A549 (cell line): ENCODE results near the gene RAPGEF3. TPM values are rescaled to one million over a fixed set of nuclear protein-coding genes. Genes with fewer than 3 reads are reported as not detected.

Source experiments
- ATAC-seq, 2 experiments: fragments of 200-7000 bp in 1 of 2; fragments of >200 bp in 1 of 2; cut with Nextera tagmentation in 1 of 2; cut with Tn5 transposase in 1 of 2; 3 replicates each; pipeline versions ENCODE4 v1.8.0 to v1.9.1; 2018 to 2020; ENCODE audit warnings: mild to moderate bottlenecking in 1 of 2, moderate library complexity in 1 of 2
- CTCF ChIA-PET: fragments of 300-600 bp; sonication (Branson Sonifier 250); formaldehyde crosslinking; extraction: SDS; loops from one replicate; lab custom pipeline; 2021; ENCODE audit warnings: antibody characterized with exemption, inconsistent platforms; lab: Yijun Ruan, JAX
- POLR2A ChIA-PET: fragments of 350-600 bp; formaldehyde crosslinking; extraction: SDS; loops from one replicate; lab custom pipeline; 2021; ENCODE audit warnings: antibody characterized with exemption, inconsistent platforms; lab: Yijun Ruan, JAX
- DNase-seq, 2 experiments: peaks; one replicate each; pipeline versions ENCODE4 v3.0.0 to v3.0.0-alpha.2; 2011 to 2016; ENCODE audit warnings: low read depth in 1 of 2, low spot score in 1 of 2
- FAIRE-seq: peaks from 2 replicates; lab custom pipeline; 2011; peaks lifted over from hg19 to GRCh38; lab: Jason Lieb, UNC
- H3K27ac ChIP-seq, 2 experiments: fragments of >200 bp; sonication (Bioruptor Twin); formaldehyde crosslinking; 3 replicates each; pipeline ENCODE4 v1.5.1; 2016 to 2017
- H3K4me1 ChIP-seq: fragments of >200 bp; sonication (Bioruptor Twin); formaldehyde crosslinking; 3 replicates; pipeline ENCODE4 v1.6.1; 2016
- H3K4me2 ChIP-seq: fragments of >200 bp; sonication (Bioruptor Twin); formaldehyde crosslinking; 3 replicates; pipeline ENCODE4 v1.6.1; 2016
- H3K4me3 ChIP-seq: fragments of >200 bp; sonication (Bioruptor Twin); formaldehyde crosslinking; 3 replicates; pipeline ENCODE4 v1.5.1; 2016
- H3K9me3 ChIP-seq: fragments of >200 bp; sonication (Bioruptor Twin); formaldehyde crosslinking; 3 replicates; pipeline ENCODE4 v1.6.1; 2016
- CHD2 ChIP-seq: fragments of 150-350 bp; IDR thresholded peaks from 2 replicates; pipeline ENCODE4 v1.6.1; 2014; ENCODE audit warnings: low read length; ENCODE audit not compliant: partially characterized antibody
- CHD4 ChIP-seq: fragments of 200-600 bp; sonication (generic); IDR thresholded peaks from 2 replicates; pipeline ENCODE4 v1.6.1; 2016; ENCODE audit warnings: antibody characterized with exemption, mild to moderate bottlenecking, borderline replicate concordance
- EHMT2 ChIP-seq: fragments of 200-600 bp; sonication (generic); IDR thresholded peaks from 2 replicates; pipeline ENCODE4 v1.6.1; 2016; ENCODE audit warnings: antibody characterized with exemption, low read depth, mild to moderate bottlenecking, moderate library complexity
- HDAC2 ChIP-seq: fragments of 200-600 bp; sonication (generic); IDR thresholded peaks from 2 replicates; pipeline ENCODE4 v1.6.1; 2016
- HOXA7 ChIP-seq: fragments of 250-450 bp; sonication (Bioruptor Pico); IDR thresholded peaks from 2 replicates; pipeline ENCODE4 v1.5.0; 2020; ENCODE audit warnings: mild to moderate bottlenecking, moderate library complexity
- HOXB13 ChIP-seq: fragments of 250-450 bp; sonication (Bioruptor Pico); IDR thresholded peaks from 2 replicates; pipeline ENCODE4 v1.5.0; 2020; ENCODE audit warnings: low read depth, mild to moderate bottlenecking, moderate library complexity
- HOXB5 ChIP-seq: fragments of 250-450 bp; sonication (Bioruptor Pico); IDR thresholded peaks from 2 replicates; pipeline ENCODE4 v1.5.0; 2020; ENCODE audit warnings: mild to moderate bottlenecking, moderate library complexity
- RAD21 ChIP-seq, 2 experiments: fragments of >200 bp in 1 of 2; sonication (Bioruptor Twin) in 1 of 2; formaldehyde crosslinking in 1 of 2; IDR thresholded peaks in 1 of 2; conservative IDR thresholded peaks in 1 of 2; 2 replicates in 1 of 2; 3 replicates in 1 of 2; pipeline ENCODE4 v1.6.1; 2012 to 2018; ENCODE audit warnings: inconsistent platforms in 1 of 2
- SMC3 ChIP-seq: fragments of >200 bp; sonication (Bioruptor Twin); formaldehyde crosslinking; IDR thresholded peaks from 3 replicates; pipeline ENCODE4 v1.6.1; 2018; ENCODE audit warnings: inconsistent platforms
- ZFP36 ChIP-seq: fragments of 450-650 bp; IDR thresholded peaks from 2 replicates; pipeline ENCODE4 v1.6.1; 2014; ENCODE audit warnings: borderline replicate concordance; ENCODE audit not compliant: partially characterized antibody
- ZNF302 ChIP-seq: fragments of 250-450 bp; sonication (Bioruptor Pico); IDR thresholded peaks from 2 replicates; pipeline ENCODE4 v1.9.0; 2021; ENCODE audit warnings: inconsistent platforms, mild to moderate bottlenecking, moderate library complexity
- ZSCAN20 ChIP-seq: fragments of 250-450 bp; sonication (Bioruptor Pico); IDR thresholded peaks from 2 replicates; pipeline ENCODE4 v1.8.0; 2022; ENCODE audit warnings: mild to moderate bottlenecking, moderate library complexity
- WGBS: methylation state at CpG from one replicate; pipeline ENCODE4 v1.1.6; 2017; ENCODE audit errors: missing lambda C conversion rate; 5-methylcytosine and 5-hydroxymethylcytosine counted together
- polyA plus RNA-seq, 4 experiments: library from polyadenylated mRNA; depleted of rRNA in 3 of 4; stranded (reverse); fragments of >200 nt; fragmentation: RNase III in 1 of 4; extraction: RNeasy Plus Mini Kit Qiagen cat#74134 plus additional on column Dnase treatment in 1 of 4; gene quantifications; 2 replicates in 3 of 4; 3 replicates in 1 of 4; pipeline ENCODE4 v1.2.3, GENCODE V29; 2011 to 2017
- TF ChIP-seq, protein P1 (sequence below): IDR thresholded peaks from 2 replicates; pipeline ENCODE4 v1.6.1; 2012; ENCODE audit warnings: low read depth, borderline replicate concordance
- TF ChIP-seq, protein P2 (sequence below): IDR thresholded peaks from 2 replicates; pipeline ENCODE4 v1.6.1; 2012
- TF ChIP-seq, protein P3 (sequence below): IDR thresholded peaks from 2 replicates; pipeline ENCODE4 v1.6.1; 2012
- TF ChIP-seq, protein P4 (sequence below): fragments of >200 bp; sonication (Bioruptor Twin); formaldehyde crosslinking; IDR thresholded peaks from 3 replicates; pipeline ENCODE4 v1.5.1; 2016
- TF ChIP-seq, protein P5 (sequence below): fragments of >200 bp; sonication (Bioruptor Twin); formaldehyde crosslinking; IDR thresholded peaks from 2 replicates; pipeline ENCODE4 v1.6.1; 2016
- TF ChIP-seq, protein P6 (sequence below): fragments of 250-450 bp; sonication (Bioruptor Pico); IDR thresholded peaks from 2 replicates; pipeline ENCODE4 v1.5.0; 2021; ENCODE audit warnings: mild to moderate bottlenecking, moderate library complexity, borderline replicate concordance

The RAPGEF3 gene
- polyA plus RNA-seq, 2 of the 4 experiments (the other 2 are of a cell fraction), result 0.70 to 0.89 TPM

DNA sequence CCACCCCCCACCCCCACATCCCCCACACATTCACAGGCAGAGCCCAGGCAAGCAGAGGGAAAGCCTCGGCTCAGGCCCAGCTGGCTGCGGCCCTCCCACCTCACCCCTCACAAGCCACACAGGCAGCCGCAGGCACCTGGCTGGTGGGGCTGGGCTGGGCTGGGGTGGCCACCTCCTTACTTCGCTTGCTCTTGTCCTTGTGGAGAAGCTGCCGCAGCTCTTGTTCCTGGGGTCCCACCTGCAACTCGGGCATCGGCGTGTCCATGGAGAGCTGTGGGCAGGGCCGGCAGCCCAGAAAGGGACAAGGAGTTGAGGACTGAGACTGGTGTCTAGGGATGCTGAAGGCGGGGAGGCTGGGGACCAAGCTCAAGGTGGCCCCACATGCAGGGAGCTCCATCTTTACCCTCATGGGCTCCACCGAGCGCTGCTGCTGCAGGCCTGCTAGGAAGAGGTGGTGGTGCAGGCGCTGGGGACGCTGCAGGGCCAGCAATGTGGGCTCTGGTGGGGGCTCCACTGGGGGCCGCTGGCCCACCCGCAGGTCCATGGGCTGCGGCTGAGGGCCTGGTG is 39.8 kb upstream of the RAPGEF3 start (continued):
- TF ChIP-seq ZFP36, result no peak
- no peak for TF ChIP-seq HOXA7
- TF ChIP-seq, protein P1, sequence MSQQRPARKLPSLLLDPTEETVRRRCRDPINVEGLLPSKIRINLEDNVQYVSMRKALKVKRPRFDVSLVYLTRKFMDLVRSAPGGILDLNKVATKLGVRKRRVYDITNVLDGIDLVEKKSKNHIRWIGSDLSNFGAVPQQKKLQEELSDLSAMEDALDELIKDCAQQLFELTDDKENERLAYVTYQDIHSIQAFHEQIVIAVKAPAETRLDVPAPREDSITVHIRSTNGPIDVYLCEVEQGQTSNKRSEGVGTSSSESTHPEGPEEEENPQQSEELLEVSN, result no peak

DNA sequence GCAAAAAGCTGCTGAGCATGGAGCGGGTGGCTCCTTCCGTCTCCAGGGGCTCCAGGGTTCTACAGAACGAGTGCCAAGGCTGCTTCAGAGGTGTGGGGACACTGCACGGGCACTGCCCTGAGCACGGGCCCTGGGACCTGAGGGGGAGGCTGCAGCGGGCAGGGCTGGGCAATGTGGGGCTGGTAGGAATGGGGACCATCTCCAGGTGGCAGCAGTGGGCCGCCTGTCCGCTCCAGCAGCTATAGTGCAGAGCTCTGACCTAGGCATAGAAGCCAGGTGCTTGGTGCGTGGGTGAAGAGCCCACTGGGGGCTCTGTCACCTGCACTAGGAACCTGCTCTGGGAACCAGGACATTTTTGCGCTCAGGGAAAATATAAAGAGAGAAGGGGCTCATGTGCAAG is 38.8 kb upstream of the RAPGEF3 start:
- DNase-seq (peak in 1 of 2 experiments; percentile 55), ATAC-seq (peak; percentile 55 to 79), FAIRE-seq (no peak)
- WGBS, result 79% methylated on average over 10 of the region's 10 CpGs
- Histone ChIP-seq H3K4me2 (no peak overlapping the region), H3K9me3 (no peaks in the 10 kb centered on the region), H3K4me1 (peaks cover 7% of the 10 kb centered on the region; the same call in 2 of the 3 replicates), H3K27ac (no peak overlapping the region), H3K4me3 (no peak overlapping the region)
- ChIA-PET CTCF (interaction anchor here (0.6 to 59.0 kb wide), 19 partner anchors 10 to 403 kb away, joined by 3 to 1532 read pairs (median 9); partner anchors contain the start of genes ENDOU, RAPGEF3 and SLC48A1), POLR2A (interaction anchor here (1.0 to 1.2 kb wide), 2 partner anchors 40 to 42 kb away, joined by 3 to 6 read pairs; no protein-coding TSS in a partner anchor)
- TF ChIP-seq, protein P1, result no peak
- TF ChIP-seq CHD4, result no peak
- no peak for TF ChIP-seq EHMT2
- TF ChIP-seq, protein P2, sequence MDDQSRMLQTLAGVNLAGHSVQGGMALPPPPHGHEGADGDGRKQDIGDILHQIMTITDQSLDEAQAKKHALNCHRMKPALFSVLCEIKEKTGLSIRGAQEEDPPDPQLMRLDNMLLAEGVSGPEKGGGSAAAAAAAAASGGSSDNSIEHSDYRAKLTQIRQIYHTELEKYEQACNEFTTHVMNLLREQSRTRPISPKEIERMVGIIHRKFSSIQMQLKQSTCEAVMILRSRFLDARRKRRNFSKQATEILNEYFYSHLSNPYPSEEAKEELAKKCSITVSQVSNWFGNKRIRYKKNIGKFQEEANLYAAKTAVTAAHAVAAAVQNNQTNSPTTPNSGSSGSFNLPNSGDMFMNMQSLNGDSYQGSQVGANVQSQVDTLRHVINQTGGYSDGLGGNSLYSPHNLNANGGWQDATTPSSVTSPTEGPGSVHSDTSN, result no peak
- TF ChIP-seq HDAC2, result no peak
- no peak for TF ChIP-seq HOXB13 (CRISPR knock-in tag)
- TF ChIP-seq, protein P3, sequence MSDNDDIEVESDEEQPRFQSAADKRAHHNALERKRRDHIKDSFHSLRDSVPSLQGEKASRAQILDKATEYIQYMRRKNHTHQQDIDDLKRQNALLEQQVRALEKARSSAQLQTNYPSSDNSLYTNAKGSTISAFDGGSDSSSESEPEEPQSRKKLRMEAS, result no peak
- no peak for TF ChIP-seq CHD2
- no peak for TF ChIP-seq ZSCAN20 (CRISPR knock-in tag)
- no peak for TF ChIP-seq HOXB5
- TF ChIP-seq, protein P4, sequence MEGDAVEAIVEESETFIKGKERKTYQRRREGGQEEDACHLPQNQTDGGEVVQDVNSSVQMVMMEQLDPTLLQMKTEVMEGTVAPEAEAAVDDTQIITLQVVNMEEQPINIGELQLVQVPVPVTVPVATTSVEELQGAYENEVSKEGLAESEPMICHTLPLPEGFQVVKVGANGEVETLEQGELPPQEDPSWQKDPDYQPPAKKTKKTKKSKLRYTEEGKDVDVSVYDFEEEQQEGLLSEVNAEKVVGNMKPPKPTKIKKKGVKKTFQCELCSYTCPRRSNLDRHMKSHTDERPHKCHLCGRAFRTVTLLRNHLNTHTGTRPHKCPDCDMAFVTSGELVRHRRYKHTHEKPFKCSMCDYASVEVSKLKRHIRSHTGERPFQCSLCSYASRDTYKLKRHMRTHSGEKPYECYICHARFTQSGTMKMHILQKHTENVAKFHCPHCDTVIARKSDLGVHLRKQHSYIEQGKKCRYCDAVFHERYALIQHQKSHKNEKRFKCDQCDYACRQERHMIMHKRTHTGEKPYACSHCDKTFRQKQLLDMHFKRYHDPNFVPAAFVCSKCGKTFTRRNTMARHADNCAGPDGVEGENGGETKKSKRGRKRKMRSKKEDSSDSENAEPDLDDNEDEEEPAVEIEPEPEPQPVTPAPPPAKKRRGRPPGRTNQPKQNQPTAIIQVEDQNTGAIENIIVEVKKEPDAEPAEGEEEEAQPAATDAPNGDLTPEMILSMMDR, result peak; percentile 43
- TF ChIP-seq, protein P5, sequence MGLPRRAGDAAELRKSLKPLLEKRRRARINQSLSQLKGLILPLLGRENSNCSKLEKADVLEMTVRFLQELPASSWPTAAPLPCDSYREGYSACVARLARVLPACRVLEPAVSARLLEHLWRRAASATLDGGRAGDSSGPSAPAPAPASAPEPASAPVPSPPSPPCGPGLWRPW, result no peak
- no peak for TF ChIP-seq ZNF302 (CRISPR knock-in tag)
- peak; percentile 71 to 77 for TF ChIP-seq RAD21 (conservative IDR thresholded peaks at IDR 0.05 in 1 of 2, IDR thresholded peaks at IDR 0.05 in 1 of 2)
- TF ChIP-seq, protein P6, sequence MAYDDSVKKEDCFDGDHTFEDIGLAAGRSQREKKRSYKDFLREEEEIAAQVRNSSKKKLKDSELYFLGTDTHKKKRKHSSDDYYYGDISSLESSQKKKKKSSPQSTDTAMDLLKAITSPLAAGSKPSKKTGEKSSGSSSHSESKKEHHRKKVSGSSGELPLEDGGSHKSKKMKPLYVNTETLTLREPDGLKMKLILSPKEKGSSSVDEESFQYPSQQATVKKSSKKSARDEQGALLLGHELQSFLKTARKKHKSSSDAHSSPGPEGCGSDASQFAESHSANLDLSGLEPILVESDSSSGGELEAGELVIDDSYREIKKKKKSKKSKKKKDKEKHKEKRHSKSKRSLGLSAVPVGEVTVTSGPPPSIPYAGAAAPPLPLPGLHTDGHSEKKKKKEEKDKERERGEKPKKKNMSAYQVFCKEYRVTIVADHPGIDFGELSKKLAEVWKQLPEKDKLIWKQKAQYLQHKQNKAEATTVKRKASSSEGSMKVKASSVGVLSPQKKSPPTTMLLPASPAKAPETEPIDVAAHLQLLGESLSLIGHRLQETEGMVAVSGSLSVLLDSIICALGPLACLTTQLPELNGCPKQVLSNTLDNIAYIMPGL (CRISPR knock-in tag), result no peak
- TF ChIP-seq SMC3, result peak; percentile 80
- TF ChIP-seq ZFP36, result no peak
